SK-N-MC (cell line): ENCODE data around the gene ZBED1.
"Not testable (repeated sequence)": the region's sequence is repeated elsewhere in the genome, so short reads cannot be mapped to it uniquely, and the experiment has no call there.

ENCODE experiments used
- DNase-seq: peaks from one replicate; pipeline ENCODE4 v3.0.0-alpha.2; 2011; ENCODE audit warnings: low read depth, low spot score
- H3K27ac ChIP-seq: fragments of 200-600 bp; sonication (generic); 2 replicates; pipeline ENCODE4 v1.5.1; 2016; ENCODE audit warnings: mixed run types
- H3K36me3 ChIP-seq: fragments of 200-600 bp; sonication (generic); 2 replicates; pipeline ENCODE4 v1.6.1; 2017; ENCODE audit warnings: antibody characterized with exemption, low read length, mixed read lengths; ENCODE audit not compliant: insufficient read depth
- H3K4me3 ChIP-seq: fragments of 200-600 bp; sonication (generic); 2 replicates; pipeline ENCODE4 v1.5.1; 2016
- H3K9ac ChIP-seq: fragments of 200-600 bp; sonication (generic); 2 replicates; pipeline ENCODE4 v1.8.0; 2017; ENCODE audit warnings: mixed run types, mixed read lengths; ENCODE audit not compliant: insufficient read length
- H3K9me3 ChIP-seq: fragments of 200-600 bp; sonication (generic); 2 replicates; pipeline ENCODE4 v1.6.1; 2017; ENCODE audit warnings: low read depth, mild to moderate bottlenecking, antibody characterized with exemption, low read length, moderate library complexity, mixed read lengths
- EZH2 ChIP-seq: fragments of 200-600 bp; sonication (generic); IDR thresholded peaks from one replicate; pipeline ENCODE4 v1.6.1; 2017; ENCODE audit warnings: antibody characterized with exemption
- FOXP2 ChIP-seq: optimal IDR thresholded peaks from 2 replicates; pipeline ENCODE3; 2011; ENCODE audit warnings: mild to moderate bottlenecking, moderate library complexity; ENCODE audit not compliant: insufficient read depth; ENCODE audit errors: extremely low read length, control extremely low read depth
- POLR2AphosphoS5 ChIP-seq: IDR thresholded peaks from 2 replicates; pipeline ENCODE4 v1.6.1; 2012; ENCODE audit warnings: mild to moderate bottlenecking, low read depth, low read length, borderline replicate concordance

Gene ZBED1

DNA sequence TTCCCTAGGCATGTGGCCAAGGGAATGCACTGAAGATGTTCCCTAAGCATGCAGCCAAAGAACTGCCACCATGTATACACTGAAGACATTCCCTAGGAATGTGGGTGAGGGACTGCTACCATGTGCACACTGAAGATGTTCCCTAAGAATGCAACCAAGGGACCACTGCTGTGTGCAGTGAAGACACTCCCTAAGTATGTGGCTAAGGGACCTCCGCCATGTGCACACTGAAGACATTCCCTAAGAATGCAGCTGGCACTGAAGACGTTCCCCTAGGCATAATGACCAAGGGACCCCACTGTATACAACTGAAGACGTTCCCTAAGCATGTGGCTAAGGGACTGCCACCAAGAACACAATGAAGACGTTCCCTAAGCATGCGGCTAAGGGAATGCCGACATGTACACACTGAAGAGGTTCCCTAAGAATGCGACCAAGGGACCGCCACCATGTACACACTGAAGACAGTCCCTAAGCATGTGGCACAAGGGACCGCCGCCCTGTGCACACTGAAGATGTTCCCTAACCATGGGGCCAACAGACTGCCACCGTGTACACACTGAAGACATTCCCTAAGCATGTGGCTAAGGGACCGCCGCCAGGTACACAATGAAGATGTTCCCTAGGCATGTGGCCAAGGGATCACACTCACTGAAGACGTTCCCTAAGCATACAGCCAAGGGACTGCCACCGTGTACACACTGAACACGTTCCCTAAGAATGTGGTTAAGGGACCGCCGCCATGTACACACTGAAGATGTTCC lies 25.6 kb downstream of the ZBED1 start:
- TF ChIP-seq POLR2AphosphoS5 (no peak), FOXP2 (no peak), EZH2 (no peak)
- Histone ChIP-seq H3K36me3 (no peaks in the 10 kb centered on the region), H3K9ac (no peak overlapping the region), H3K4me3 (no peak overlapping the region), H3K9me3 (no peaks in the 10 kb centered on the region), H3K27ac (no peak overlapping the region)
- DNase-seq = no peak

GRCh38 chrX:2474280-2474962 lies 26.4 kb downstream of the ZBED1 start:
- Histone ChIP-seq H3K9me3 (no peaks in the 10 kb centered on the region), H3K27ac (no peak overlapping the region), H3K9ac (no peak overlapping the region), H3K4me3 (no peak overlapping the region), H3K36me3 (no peaks in the 10 kb centered on the region)
- TF ChIP-seq FOXP2 = no peak
- no peak for TF ChIP-seq EZH2
- no peak for TF ChIP-seq POLR2AphosphoS5
- DNase-seq = no peak

DNA sequence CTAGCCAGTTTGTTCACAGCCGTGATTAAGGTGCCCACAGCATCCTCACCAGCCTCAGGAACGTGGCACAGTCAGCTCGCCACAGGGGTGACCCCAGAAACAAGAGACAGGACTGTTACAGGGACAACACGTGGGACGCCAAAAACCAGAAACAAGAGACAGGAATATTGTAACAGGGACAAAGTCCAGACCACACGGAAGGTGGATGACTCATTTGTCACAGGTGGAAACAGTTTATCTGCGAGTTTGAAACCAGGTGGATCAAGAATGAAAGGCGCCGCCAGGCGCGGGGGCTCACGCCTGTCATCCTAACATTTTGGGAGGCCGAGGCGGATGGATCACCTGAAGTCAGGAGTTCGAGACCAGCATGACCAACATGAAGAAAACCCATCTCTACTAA lies 27.7 kb downstream of the ZBED1 start:
- not testable (repeated sequence) for H3K9me3 ChIP-seq, DNase-seq, H3K4me3 ChIP-seq, H3K36me3 ChIP-seq, H3K27ac ChIP-seq, H3K9ac ChIP-seq

DNA sequence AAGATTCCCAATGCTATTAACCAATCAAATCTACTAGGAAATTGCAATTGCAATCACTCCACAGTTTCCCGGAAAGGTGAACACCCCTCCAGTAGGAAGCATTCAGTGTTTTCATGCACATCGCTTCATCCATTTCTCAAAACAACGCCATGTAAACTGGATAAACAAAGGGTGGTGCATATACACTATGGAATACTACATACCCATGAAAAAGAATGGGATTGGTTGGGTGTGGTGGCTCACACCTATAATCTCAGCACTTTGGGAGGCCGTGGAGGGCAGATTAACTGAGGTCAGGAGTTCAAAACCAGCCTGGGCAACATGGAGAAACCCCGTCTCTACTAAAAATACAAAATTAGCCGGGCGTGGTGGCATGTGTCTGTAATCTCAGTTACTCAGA lies 29.1 kb downstream of the ZBED1 start:
- Histone ChIP-seq H3K9me3 (no peaks in the 10 kb centered on the region), H3K36me3 (no peaks in the 10 kb centered on the region), H3K9ac (no peak overlapping the region), H3K4me3 (no peak overlapping the region), H3K27ac (no peak overlapping the region)
- DNase-seq = no peak
- TF ChIP-seq EZH2 (no peak), POLR2AphosphoS5 (no peak), FOXP2 (no peak)

DNA sequence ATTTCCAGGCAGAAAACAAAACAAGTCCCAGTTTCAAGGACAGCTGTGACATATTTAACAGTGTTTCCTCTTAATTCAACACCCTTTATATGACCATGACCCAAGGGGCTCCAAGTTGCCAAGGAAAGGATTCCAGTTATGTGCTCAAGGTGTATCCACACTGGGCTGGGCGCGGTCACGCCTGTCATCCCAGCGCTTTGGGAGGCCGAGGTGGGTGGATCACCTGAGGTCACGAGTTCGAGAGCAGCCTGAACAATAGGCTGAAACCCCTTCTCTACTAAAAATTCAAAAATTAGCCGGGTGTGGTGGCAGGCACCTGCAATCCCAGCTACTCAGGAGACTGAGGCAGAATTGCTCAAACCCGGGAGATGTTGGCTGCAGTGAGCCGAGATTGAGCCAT lies 29.6 kb downstream of the ZBED1 start:
- not testable (repeated sequence) for DNase-seq, H3K27ac ChIP-seq, H3K9me3 ChIP-seq, H3K4me3 ChIP-seq, H3K9ac ChIP-seq, H3K36me3 ChIP-seq

DNA sequence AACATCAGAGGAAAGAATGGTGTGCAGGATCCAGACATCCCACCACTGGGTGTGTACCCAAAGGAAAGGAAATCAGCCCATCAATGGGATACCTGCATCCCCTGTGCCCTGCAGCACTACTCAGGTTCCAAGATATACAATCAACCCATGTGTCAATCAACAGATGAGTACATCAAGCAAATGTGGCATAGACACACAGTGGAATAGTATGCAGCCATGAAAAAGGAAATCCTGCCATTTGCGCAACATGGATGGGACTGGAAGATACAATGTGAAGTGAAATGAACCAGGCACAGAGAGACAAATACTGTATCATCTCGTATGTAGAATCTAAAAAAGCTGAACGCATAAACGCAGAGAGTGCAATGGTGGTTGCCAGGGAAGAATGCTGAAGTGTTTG lies 30.9 kb downstream of the ZBED1 start:
- H3K9ac ChIP-seq, H3K4me3 ChIP-seq, H3K36me3 ChIP-seq, H3K9me3 ChIP-seq, H3K27ac ChIP-seq, DNase-seq: not testable (repeated sequence)

DNA sequence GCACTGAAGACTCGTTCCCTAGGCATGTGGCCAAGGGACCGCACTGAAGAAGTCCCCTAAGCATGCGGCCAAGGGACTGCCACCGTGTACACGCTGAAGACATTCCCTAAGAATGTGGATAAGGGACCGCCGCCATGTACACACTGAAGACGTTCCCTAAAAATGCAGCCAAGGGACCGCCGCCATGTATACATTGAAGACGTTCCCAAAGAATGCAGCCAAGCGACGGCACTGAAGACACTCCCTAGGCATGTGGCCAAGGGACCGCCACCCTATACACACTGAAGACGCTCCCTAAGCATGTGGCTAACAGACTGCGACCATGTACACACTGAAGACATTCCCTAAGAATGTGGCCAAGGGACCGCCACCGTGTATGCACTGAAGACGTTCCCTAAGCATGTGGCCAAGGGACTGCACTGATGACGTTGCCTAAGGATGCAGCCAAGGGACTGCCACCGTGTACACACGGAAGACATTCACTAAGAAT lies 31.5 kb downstream of the ZBED1 start:
- TF ChIP-seq EZH2 = no peak
- TF ChIP-seq FOXP2 = no peak
- TF ChIP-seq POLR2AphosphoS5 = no peak

GRCh38 chrX:2468261-2469195 lies 32.2 kb downstream of the ZBED1 start:
- no peak for DNase-seq
- H3K4me3 ChIP-seq = no peak overlapping the region
- no peak overlapping the region for H3K9ac ChIP-seq
- H3K27ac ChIP-seq = no peak overlapping the region
- H3K9me3 ChIP-seq = no peaks in the 10 kb centered on the region
- no peaks in the 10 kb centered on the region for H3K36me3 ChIP-seq
- TF ChIP-seq POLR2AphosphoS5 (no peak), FOXP2 (no peak), EZH2 (no peak)

More for the DNA sequence above, 31.5 kb downstream of the ZBED1 start:
- Histone ChIP-seq H3K27ac (no peak overlapping the region), H3K4me3 (no peak overlapping the region), H3K9me3 (no peaks in the 10 kb centered on the region), H3K36me3 (no peaks in the 10 kb centered on the region), H3K9ac (no peak overlapping the region)
- no peak for DNase-seq
